EL (cell line): Measurements from ENCODE around the gene NKAPL.
"Not testable (repeated sequence)": the region's sequence is repeated elsewhere in the genome, so short reads cannot be mapped to it uniquely, and the experiment has no call there.

Experiments used
- DNase-seq: peaks from one replicate; pipeline ENCODE4 v3.0.0-alpha.2; 2016

Gene NKAPL

GRCh38 chr6:28248916-28249315 is 10.2 kb upstream of the NKAPL start:
- no peak for DNase-seq

- DNase-seq = no peak
Observed at GRCh38 chr6:28250747-28251146, 8.3 kb upstream of the NKAPL start.

- DNase-seq = peak; percentile 12
Observed at GRCh38 chr6:28251661-28252008, 7.5 kb upstream of the NKAPL start.

GRCh38 chr6:28252009-28252975 is 6.8 kb upstream of the NKAPL start, which contains the start of gene ZKSCAN4:
Gene ZKSCAN4 (minus strand): TSS chr6:28252269. CDS start chr6:28251980, 289 bp downstream.
- peak; percentile 89 for DNase-seq

GRCh38 chr6:28254121-28254519 is 5.0 kb upstream of the NKAPL start:
- DNase-seq = no peak

- no peak for DNase-seq
Observed at GRCh38 chr6:28257042-28257441, 2.1 kb upstream of the NKAPL start.

- no peak for DNase-seq
Observed at GRCh38 chr6:28263922-28264321, 4.8 kb downstream of the NKAPL start.

- DNase-seq = no peak
Observed at GRCh38 chr6:28264834-28265401, 5.8 kb downstream of the NKAPL start.

GRCh38 chr6:28266563-28266961 is 7.5 kb downstream of the NKAPL start:
- DNase-seq = no peak

- peak; percentile 88 for DNase-seq
Observed at GRCh38 chr6:28266962-28267694, 8.0 kb downstream of the NKAPL start, which contains the start of gene ZSCAN26. Gene ZSCAN26 (plus strand): TSS chr6:28267143. CDS start chr6:28271920, 4,777 bp downstream.

GRCh38 chr6:28267695-28268059 is 8.6 kb downstream of the NKAPL start:
- no peak for DNase-seq

- peak; percentile 87 for DNase-seq
Observed at GRCh38 chr6:28269492-28269891, 10.4 kb downstream of the NKAPL start.

- DNase-seq = no peak
Observed at GRCh38 chr6:28274888-28275287, 15.8 kb downstream of the NKAPL start.

- no peak for DNase-seq
Observed at GRCh38 chr6:28277746-28278145, 18.6 kb downstream of the NKAPL start.

GRCh38 chr6:28280595-28281287 is 21.6 kb downstream of the NKAPL start:
- no peak for DNase-seq

- peak; percentile 75 for DNase-seq
Observed at GRCh38 chr6:28281288-28282064, 22.4 kb downstream of the NKAPL start, which contains the start of gene PGBD1. Gene PGBD1 (plus strand): TSS chr6:28281572. CDS start chr6:28283814, 2,242 bp downstream.

- DNase-seq = peak; percentile 12
Observed at GRCh38 chr6:28282926-28283325, 23.8 kb downstream of the NKAPL start.

GRCh38 chr6:28291573-28291972 is 32.5 kb downstream of the NKAPL start:
- no peak for DNase-seq

GRCh38 chr6:28295326-28295725 is 36.2 kb downstream of the NKAPL start:
- DNase-seq = no peak

- no peak for DNase-seq
Observed at GRCh38 chr6:28296520-28297060, 37.5 kb downstream of the NKAPL start.

GRCh38 chr6:28303570-28303969 is 44.5 kb downstream of the NKAPL start:
- no peak for DNase-seq

- not testable (repeated sequence) for DNase-seq
Observed at GRCh38 chr6:28306363-28306762, 47.3 kb downstream of the NKAPL start.
